ENCODE data around the gene ARRDC2.
"Not testable (repeated sequence)": the region's sequence is repeated elsewhere in the genome, so short reads cannot be mapped to it uniquely, and the experiment has no call there.

ARRDC2 gene

DNA sequence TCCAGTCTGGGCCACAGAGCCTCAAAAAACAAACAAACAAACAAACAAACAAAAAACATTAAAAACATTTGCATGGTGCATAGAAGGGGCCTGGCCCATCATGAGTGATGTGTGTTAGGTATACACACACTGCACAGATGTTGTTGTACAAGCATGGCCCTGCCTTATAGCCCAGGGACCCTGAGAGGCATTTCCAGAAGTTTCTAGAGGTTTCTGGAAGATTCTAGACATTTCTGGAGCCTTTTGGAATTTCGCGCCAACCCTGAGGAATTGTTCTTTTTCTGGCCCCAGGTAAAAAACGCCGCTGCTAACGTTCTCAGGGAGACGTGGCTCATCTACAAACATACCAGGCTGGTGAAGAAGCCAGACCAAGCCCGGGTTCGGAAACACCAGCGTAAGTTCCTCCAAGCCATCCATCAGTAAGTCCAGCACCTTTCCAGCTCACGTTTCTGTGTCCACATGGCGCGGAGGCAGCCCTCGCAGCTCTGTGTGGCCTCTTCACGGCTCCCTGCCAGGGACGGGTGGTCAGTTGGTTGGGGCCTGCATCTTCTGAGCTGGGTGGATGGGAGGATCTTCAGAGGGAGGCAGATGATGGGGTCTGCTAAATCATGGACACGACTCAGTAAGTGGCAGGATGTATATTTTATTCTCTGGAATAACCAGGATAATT lies 18.4 kb upstream of the ARRDC2 start:
- no peak for DNase-seq (ENCODE audit: low spot score)

GRCh38 chr19:17993076-17993813 lies 14.7 kb upstream of the ARRDC2 start:
- no peak for DNase-seq (ENCODE audit: low spot score)

GRCh38 chr19:17996826-17997316 lies 11.1 kb upstream of the ARRDC2 start:
- peak; percentile 76 for DNase-seq (ENCODE audit: low spot score)

GRCh38 chr19:17997969-17998826 lies 9.8 kb upstream of the ARRDC2 start:
- peak; percentile 33 for DNase-seq (ENCODE audit: low spot score)

DNA sequence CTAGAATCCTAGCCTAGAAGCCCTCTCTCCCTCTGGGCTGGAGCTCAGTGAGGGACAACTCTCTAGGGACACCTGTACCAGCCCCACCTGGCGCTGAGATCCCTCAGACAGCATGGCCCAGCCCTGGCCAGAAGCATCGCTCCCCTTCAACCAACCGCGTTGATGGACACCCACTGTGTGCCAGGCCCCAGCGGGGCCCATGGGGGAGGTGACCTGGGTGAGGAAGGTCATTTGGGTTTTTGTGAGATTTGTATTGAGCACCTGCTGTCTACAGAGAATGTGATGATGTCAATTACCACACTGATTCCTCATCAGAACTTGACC lies 9.2 kb upstream of the ARRDC2 start:
- no peak for DNase-seq (ENCODE audit: low spot score)

DNA sequence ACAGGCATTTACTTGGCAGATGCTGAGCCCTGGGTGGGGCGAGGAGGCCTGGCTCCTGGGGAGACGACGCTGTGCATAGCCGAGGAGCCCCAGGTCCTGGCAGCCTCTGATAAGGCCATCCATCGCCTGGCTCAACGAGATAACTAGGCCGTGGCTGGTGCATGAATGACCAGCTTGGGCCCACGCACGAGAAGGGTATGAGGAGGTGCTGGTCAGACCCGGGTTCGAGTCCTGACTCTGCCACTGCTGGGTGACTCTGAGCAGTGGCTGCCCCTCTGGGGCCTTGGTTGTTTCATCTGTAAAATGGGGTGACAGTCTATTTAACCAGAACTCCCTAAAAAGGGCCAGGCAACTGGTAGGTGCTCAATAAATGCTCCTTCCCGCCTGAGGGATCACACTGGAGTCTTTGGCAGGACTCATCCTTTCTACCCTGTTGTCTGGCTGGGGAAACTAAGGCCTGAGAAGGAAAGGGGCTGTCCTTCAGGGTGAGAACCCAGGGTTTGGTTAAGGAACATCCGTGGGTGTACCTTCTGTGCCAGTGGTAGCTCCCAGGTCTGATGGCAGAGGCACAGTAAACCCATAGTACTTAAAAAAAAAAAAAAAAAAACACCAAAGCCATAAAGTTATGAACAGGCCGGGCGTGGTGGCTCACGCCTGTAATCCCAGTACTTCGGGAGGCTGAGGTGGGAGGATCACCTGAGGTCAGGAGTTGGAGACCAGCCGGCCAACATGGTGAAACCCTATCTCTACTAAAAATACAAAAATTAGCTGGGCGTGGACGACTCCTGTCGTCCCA lies 8.1 kb upstream of the ARRDC2 start:
- DNase-seq (ENCODE audit: low spot score): no peak

DNA sequence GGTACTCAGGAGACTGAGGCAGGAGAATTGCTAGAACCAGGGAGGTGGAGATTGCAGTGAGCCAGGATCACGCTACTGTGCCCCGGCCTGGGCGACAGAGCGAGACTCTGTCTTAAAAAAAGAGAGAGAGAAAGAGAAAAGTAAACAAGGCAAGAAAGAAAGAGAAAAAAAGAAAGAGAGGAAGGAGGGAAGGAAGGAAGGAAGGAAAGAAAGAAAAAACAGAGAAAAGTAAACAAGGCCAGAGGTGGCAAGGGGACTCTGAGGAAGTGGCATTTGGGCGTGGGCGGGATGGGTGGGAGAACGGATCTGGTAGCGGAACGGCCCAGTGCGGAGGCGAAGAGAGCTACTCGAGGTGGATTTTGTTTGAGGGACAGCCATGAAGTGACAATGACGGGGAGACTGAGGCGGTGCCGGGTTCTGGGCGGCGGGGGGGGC lies 7.5 kb upstream of the ARRDC2 start:
- no peak for DNase-seq (ENCODE audit: low spot score)

DNA sequence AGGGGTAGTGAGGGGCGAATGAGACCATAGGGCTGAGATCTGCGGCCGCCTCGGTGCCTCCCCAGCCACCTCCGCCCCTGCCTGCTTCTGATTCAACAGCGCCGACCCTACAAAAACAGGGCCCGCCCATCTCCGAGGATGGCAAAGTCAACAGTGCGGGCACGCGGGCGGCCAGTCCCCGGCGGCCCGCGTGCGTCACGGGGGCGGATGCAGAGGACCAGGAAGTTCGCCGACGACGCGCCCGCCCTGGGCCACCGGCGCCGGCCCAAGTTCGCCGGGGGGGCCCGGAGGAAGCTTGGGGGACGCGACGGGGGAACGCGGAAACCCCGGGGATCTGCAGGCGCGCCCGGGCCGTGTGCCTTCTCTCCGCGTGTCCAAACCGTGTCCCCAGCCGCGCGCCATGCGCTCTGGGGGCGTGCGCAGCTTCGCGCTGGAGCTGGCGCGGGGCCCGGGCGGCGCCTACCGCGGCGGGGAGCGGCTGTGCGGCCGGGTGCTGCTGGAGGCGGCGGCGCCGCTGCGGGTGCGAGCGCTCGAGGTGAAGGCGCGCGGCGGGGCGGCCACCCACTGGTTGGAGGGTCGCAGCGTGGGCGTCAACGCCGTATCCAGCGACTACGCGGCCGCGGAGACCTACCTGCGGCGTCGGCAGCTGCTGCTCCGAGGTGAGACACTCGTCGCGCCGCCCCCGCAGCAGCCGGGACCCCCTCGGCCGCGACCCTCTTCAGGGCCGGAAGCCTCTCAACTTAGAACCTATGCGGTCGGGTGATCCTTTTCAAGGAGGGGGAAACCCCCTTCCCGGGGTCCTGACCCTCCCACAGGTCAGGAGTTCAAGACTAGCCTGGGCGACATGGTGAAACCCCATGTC lies 6.8 kb upstream of the ARRDC2 start:
- peak; percentile 93 for DNase-seq (ENCODE audit: low spot score)

DNA sequence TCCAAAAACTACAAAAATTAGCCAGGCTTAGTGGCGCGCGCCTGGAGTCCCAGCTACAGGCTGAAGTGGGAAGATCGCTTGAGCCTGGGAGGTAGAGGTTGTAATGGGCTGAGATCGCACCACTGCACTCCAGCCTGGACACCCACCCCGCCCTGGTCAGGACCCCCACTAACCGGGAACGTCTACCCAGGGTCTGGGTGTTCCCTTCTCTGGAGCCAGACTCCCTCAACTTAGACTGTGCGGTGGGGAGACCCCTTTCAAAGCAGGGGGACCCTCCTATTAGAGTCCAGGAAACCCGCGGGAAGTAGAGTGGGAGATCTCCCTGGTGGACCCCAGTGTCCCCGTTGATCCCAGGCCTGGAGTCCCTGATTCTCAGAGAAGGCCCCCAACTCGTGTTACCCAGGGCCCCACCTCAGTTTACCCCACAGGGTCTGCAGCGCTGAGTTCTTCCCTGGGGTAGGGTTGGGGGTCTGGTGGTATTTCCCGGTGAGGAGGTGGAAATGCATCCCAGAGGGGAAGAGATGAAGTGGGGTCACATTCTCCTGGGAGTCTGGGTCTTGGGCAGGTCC lies 6.1 kb upstream of the ARRDC2 start:
- no peak for DNase-seq (ENCODE audit: low spot score)

DNA sequence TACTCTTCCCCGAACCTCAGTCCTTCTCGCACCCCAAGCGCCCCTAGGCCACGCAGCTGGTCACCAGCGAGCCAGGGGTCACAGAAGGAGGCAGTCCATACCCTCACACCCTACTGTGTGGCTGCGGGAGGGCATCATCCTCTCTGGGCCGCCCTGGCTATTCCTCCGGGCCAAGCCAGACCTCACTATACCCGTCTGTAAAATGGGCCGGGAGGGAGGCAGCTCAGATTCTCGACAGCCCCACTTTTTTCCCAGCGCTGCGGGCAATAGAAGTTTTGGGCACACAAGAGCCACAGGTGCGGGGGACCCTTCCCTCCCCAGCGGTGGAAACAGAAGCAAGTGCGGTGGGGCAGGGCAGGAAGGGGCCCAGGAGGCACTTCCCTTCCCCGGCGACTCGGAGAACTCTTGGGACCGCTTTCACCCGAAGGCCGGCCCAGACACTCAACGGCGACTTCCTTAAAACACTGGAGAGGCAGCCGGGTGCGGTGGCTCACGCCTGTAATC lies 5.6 kb upstream of the ARRDC2 start:
- DNase-seq (ENCODE audit: low spot score): no peak

- DNase-seq (ENCODE audit: low spot score): not testable (repeated sequence)
Observed at GRCh38 chr19:18005750-18006149, 2.2 kb upstream of the ARRDC2 start.

GRCh38 chr19:18007044-18007916 lies 690 bp upstream of the ARRDC2 start:
- DNase-seq (ENCODE audit: low spot score): peak; percentile 84

GRCh38 chr19:18008814-18009213 lies 844 bp downstream of the ARRDC2 start:
- DNase-seq (ENCODE audit: low spot score): no peak

- DNase-seq (ENCODE audit: low spot score): peak; percentile 64
Observed at GRCh38 chr19:18009412-18010066, 1.6 kb downstream of the ARRDC2 start.

- no peak for DNase-seq (ENCODE audit: low spot score)
Observed at GRCh38 chr19:18010149-18010548, 2.2 kb downstream of the ARRDC2 start.

DNA sequence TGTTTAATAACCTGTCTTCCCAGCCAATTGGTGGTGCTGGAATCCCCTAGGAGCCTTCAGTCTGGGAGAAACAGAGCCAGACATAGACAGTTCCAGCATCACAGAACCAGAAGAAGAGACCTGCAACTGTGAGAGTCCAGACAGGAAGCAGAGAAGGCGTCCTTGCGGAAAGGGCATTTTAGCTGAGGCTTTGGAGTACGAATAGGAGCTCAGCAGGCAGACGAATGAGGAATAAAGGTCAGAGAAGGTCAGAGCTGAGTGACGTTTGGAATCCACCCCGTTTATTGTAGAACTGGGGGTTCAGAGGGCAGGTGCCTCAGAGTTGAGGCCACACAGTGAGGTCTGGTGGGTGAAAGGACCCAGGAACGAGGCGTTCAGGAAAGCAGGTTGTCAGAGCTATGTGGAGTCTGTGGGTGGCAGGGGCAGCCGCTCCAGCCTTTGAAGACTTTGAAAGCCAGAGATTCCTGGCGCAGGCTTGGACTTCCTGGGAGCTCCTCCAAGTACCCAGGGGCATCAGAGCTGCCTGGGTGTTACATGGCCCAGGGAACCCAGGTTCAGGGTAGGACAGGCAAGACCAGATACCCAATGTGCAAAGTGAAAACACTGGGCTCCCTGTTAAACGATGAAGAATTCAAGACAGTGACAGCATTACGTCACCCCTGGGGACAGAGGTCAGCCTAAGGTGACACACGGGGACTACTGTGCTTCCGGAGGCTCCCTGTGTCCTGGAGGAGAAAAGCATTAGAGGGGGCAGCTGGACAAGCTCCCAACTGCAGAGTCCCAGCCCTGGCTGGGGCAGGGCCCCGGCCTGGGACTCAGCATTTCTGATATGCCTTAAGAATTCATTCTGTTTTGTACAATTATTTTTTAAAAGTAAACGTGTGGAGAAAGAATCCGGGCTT lies 5.5 kb downstream of the ARRDC2 start:
- DNase-seq (ENCODE audit: low spot score): no peak

- DNase-seq (ENCODE audit: low spot score): no peak
Observed at GRCh38 chr19:18014197-18014596, 6.2 kb downstream of the ARRDC2 start.

All from kidney tubule cell (primary cell).